ENCODE data around the gene DLG5.
"Not testable (repeated sequence)": the region's sequence is repeated elsewhere in the genome, so short reads cannot be mapped to it uniquely, and the experiment has no call there.

The DLG5 gene

GRCh38 chr10:77770081-77770867 lies 156.3 kb downstream of the DLG5 start:
- no peaks in the 10 kb centered on the region for H3K27me3 ChIP-seq (ENCODE audit: insufficient read depth, low read depth, severe bottlenecking)
- H3K27ac ChIP-seq: peak overlapping the region; percentile 57
- H3K9me3 ChIP-seq (ENCODE audit: severe bottlenecking): no peaks in the 10 kb centered on the region
- no peaks in the 10 kb centered on the region for H3K36me3 ChIP-seq
- DNase-seq: no peak
- no peak for TF ChIP-seq CTCF (IDR thresholded peaks at IDR 0.05; ENCODE audit: low read depth, low read length)
- H3K4me3 ChIP-seq (ENCODE audit: low read depth, low read length): no peak overlapping the region

GRCh38 chr10:77768039-77768438 lies 158.5 kb downstream of the DLG5 start:
- Histone ChIP-seq H3K4me3 (ENCODE audit: low read depth, low read length) (no peak overlapping the region), H3K36me3 (no peaks in the 10 kb centered on the region)
- no peak for TF ChIP-seq CTCF (IDR thresholded peaks at IDR 0.05; ENCODE audit: low read depth, low read length)

GRCh38 chr10:77763453-77764430 lies 162.8 kb downstream of the DLG5 start:
- Histone ChIP-seq H3K27ac (no peak overlapping the region), H3K36me3 (no peaks in the 10 kb centered on the region), H3K27me3 (ENCODE audit: insufficient read depth, low read depth, severe bottlenecking) (no peaks in the 10 kb centered on the region), H3K9me3 (ENCODE audit: severe bottlenecking) (no peaks in the 10 kb centered on the region), H3K4me3 (ENCODE audit: low read depth, low read length) (no peak overlapping the region)
- peak; percentile 51 for DNase-seq
- TF ChIP-seq CTCF (IDR thresholded peaks at IDR 0.05; ENCODE audit: low read depth, low read length): peak; percentile 54

More at GRCh38 chr10:77768039-77768438, 158.5 kb downstream of the DLG5 start:
- no peaks in the 10 kb centered on the region for H3K27me3 ChIP-seq (ENCODE audit: insufficient read depth, low read depth, severe bottlenecking)
- peak overlapping the region; percentile 25; the same call in 1 of the 2 replicates for H3K27ac ChIP-seq
- no peaks in the 10 kb centered on the region for H3K9me3 ChIP-seq (ENCODE audit: severe bottlenecking)
- DNase-seq: peak; percentile 91

- H3K27ac ChIP-seq; H3K4me3 ChIP-seq (ENCODE audit: low read depth, low read length); DNase-seq; H3K36me3 ChIP-seq; H3K9me3 ChIP-seq (ENCODE audit: severe bottlenecking); H3K27me3 ChIP-seq (ENCODE audit: insufficient read depth, low read depth, severe bottlenecking): not testable (repeated sequence)
These were observed 168.1 kb downstream of the DLG5 start for GRCh38 chr10:77758406-77758805.

GRCh38 chr10:77756319-77757232 lies 170.0 kb downstream of the DLG5 start:
- Histone ChIP-seq H3K36me3 (no peaks in the 10 kb centered on the region), H3K4me3 (ENCODE audit: low read depth, low read length) (0 out of 2 replicates have a peak overlapping the region, but pooled peaks have one; percentile 28), H3K27me3 (ENCODE audit: insufficient read depth, low read depth, severe bottlenecking) (no peaks in the 10 kb centered on the region), H3K27ac (peak overlapping the region; percentile 53; the same call in 1 of the 2 replicates), H3K9me3 (ENCODE audit: severe bottlenecking) (no peaks in the 10 kb centered on the region)
- DNase-seq: peak; percentile 79
- peak; percentile 79 for TF ChIP-seq CTCF (IDR thresholded peaks at IDR 0.05; ENCODE audit: low read depth, low read length)

Measured in WERI-Rb-1 (cell line).